HG03045 (cell line): ENCODE data around the gene ALOX5.
"Not testable (repeated sequence)": the region's sequence is repeated elsewhere in the genome, so short reads cannot be mapped to it uniquely, and the experiment has no call there.

Source experiments
- ATAC-seq: cut with Tn5 transposase; IDR thresholded peaks from one replicate; pipeline ENCODE4 v1.9.1; 2021; ENCODE audit warnings: mild to moderate bottlenecking, moderate library complexity; ENCODE audit not compliant: unreplicated experiment

The ALOX5 gene

GRCh38 chr10:45461034-45461433, 87.0 kb downstream of the ALOX5 start:
- ATAC-seq: peak; percentile 71

- ATAC-seq: no peak
These were observed 89.5 kb downstream of the ALOX5 start for GRCh38 chr10:45463244-45464116.

DNA sequence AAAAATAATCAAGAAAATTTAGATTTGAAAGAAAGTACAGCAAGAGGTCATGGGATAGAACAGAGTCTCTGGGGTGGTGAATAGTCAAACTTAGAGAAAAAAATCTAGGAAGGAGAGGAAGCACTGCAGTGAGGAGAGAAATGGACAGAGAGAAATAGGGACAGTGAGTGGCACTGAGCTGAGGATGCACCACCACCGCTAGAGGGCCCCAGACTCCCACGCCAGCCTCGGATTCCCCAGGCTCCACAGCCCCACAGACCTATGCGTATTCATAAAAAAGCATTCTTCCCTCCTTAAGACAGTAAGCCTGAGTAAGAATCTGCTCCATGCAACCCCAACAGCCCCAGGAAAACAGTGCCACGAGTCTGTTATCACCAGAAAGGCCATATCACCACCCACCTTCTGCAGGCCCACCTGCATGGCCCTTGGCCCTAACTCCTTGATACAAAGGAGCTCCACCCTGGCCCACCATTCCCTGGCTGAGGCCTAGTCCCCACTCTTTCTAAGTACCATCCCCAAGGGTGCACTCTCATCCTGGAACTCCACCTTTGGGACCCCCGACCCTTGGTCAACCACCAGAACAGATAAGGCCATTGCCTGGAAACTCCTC, 91.0 kb downstream of the ALOX5 start:
- peak; percentile 39 for ATAC-seq

DNA sequence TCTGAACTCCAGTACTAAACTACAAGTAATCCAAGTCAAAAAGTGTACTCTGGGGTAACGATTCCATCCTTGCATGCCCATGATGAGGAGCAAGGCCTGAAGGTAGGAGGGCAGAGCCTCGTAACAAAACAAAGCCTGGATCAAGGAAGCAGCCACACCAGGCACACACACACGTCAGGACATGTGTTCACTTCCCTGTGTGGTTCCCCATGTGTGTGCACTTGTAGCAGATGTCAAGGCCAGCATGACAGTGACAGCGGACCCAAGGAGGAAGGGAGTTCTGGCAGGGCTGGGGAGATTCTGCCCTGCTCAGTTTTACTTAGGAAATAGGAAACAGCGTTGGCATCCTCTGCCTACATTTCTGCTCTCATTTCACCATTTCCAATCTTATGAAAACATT, 92.8 kb downstream of the ALOX5 start:
- no peak for ATAC-seq

GRCh38 chr10:45468079-45468478, 94.1 kb downstream of the ALOX5 start:
- ATAC-seq: no peak

DNA sequence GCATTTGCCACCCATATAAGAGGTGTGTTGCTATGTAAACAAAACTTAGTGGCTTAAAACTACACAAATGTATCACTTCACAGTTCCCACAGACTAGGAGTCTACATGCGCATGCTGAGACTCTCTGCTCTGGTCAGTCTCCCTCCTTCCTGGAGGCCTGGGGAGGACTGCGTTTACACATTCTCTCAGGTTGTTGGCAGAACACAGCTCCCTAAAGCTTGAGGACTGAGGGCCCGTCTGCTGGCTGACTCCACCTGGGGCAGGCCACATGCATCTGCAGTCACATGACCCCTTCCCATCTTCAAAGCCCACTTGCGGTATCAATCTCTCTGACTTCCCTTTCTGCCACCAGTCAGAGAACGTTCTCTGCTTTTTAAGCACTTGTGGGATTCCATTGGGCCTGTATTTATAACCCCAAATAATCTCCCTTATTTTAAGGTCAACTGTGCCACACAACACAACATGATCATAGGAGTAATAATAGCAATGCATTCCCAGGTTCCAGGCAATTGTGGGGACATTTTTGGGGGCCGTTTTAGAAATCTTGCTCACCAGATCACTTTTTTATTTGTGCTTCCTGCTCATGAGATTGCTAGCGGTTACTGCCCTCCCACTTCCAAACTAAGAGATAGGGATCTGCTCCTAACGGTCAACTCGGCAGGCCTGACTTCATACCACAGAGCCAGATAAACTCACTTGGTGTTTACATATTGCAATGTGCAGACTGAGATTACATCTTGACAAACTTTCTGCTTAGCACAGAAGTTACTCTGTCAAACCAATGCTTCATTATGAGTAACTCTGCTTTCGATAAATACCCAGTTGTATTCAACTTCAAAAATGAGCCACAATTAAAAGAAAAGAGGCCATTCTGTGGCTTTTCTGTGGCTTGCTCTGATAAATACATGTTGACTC, 96.3 kb downstream of the ALOX5 start:
- no peak for ATAC-seq

DNA sequence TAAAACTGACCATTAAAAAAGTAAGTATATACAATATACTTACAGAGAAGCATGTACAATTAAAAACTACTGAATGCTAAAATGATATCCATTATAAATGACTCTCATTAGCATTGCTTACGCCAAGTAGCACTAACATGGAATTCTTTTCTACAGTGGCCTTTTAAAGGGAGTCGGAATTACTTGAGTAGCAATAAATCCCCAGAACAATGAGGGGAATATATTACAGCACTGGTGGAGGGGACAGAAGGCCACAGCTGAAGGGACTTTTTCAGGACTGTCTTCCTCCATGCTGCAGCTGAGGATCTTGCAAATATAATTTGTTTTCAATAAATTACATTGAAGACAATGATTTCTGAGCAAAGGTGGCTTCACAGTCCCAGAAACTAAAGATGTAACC, 97.0 kb downstream of the ALOX5 start:
- ATAC-seq: no peak

GRCh38 chr10:45471531-45472310, 97.7 kb downstream of the ALOX5 start:
- no peak for ATAC-seq

GRCh38 chr10:45473126-45473525, 99.1 kb downstream of the ALOX5 start:
- no peak for ATAC-seq

DNA sequence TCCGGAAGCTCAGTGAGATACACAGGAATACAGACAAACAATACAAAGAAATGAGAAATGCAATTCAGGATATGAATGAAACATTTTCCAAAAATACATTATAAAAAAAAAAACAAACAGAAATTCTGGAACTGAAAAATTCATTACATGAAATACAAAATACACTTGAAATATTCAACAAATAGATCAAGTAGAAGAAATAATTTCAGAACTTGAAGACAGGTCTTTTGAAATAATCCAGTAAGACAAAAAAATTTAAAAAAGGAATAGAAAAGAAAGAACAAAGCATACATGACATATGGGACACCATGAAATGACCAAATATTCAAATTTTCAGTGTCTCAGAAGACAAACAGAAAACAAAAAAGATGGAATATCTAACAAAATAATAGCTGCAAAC, 102.5 kb downstream of the ALOX5 start:
- no peak for ATAC-seq

- ATAC-seq: no peak
These were observed 106.3 kb downstream of the ALOX5 start for GRCh38 chr10:45480294-45480693.

DNA sequence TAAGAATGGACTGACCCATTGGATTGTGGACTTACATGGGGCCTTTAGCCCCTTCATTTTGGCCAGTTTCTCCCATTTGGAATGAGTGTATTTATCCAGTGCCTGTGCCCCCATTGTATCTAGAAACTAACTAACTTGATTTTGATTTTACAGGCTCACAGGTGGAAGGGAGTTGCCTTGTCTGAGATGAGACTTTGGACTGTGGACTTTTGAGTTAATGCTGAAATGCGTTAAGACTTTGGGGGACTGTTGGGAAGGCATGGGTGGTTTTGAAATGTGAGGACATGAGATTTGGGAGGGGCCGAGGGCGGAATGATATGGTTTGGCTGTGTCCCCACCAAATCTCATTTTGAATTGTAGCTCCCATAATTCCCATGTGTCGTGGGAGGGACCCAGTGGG, 107.1 kb downstream of the ALOX5 start:
- ATAC-seq: not testable (repeated sequence)

DNA sequence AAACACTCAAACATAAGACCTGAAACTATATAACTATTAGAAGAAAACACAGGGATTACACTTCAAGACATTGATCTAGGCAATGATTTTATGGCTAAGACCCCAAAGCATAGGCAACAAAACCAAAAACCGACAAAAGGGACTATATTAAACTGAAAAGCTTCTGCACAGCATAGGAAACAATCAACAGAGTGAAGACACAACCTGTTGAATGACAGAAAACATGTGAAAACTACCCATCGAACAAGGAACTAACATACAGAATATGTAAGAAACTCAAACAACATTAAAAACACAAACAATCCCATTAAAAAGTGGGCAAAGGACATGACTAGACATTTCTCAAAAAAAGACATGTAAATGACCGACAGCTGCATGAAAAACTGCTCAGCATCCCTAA, 109.0 kb downstream of the ALOX5 start:
- ATAC-seq: no peak

GRCh38 chr10:45487735-45488134, 113.7 kb downstream of the ALOX5 start:
- ATAC-seq: no peak

DNA sequence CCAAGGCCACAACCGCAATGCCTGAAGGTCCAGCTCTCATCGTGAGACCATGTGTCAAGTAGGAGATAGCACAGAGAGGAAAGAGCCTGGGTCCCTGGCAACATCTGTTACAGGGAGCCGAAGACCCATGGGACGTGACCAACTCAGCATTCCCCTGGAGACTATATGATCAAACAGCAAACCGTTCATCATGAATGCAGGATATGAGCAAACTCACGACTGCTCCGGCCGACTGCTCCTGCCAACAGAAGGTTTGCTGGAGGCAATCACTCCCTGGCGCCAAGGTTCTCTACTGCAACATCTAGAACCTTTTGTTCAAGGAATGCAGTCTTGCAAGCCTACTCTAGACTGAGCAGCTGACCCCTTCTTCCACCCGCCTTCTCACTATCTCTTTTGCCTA, 114.3 kb downstream of the ALOX5 start:
- ATAC-seq: no peak

DNA sequence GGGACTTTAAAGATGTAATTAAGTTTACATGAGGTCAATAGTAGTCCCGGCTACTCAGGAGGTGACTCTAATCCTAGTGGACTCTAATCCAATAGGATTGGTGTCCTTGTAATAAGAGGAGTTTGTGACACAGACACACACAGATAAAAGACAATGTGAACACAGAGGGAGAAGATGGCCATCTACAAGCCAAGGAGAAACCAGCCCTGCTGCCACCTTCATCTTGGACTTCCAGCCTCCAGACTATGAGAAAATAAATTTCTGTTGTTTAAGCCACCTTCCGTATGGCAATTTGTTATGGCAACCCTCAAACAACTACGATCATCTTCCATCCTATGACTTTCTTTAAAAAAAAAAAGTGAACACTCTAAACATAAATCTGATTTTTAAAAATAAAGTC, 116.3 kb downstream of the ALOX5 start:
- ATAC-seq: no peak

DNA sequence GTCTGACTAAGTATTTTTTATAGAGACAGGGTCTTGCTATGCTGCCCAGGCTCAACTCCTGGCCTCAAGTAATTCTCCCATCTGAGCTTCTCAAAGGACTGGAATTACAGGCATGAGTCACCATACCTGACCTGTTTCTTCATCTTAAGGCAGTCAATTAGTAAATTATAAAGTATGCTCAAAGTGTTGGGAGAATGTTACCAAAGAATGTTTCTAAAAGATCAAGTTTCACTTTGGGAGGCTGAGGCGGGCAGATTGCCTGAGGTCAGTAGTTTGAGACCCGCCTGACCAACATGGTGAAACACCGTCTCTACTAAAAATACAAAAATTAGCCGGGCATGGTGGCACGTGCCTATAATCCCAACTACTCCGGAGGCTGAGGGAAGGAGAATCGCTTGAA, 117.0 kb downstream of the ALOX5 start:
- ATAC-seq: no peak
